Kidney epithelial cell (primary cell): ENCODE results near the gene MEOX2. TPM values are rescaled to one million over a fixed set of nuclear protein-coding genes. Genes with fewer than 3 reads are reported as not detected.

ENCODE experiments used
- DNase-seq: peaks from one replicate; pipeline ENCODE4 v3.0.0-alpha.2; 2010; ENCODE audit warnings: low read depth
- H3K27me3 ChIP-seq: 2 replicates; pipeline ENCODE4 v1.6.0; 2011; ENCODE audit warnings: low read length; ENCODE audit not compliant: control insufficient read depth, insufficient read depth
- H3K36me3 ChIP-seq: 2 replicates; pipeline ENCODE4 v1.5.1; 2011; ENCODE audit warnings: low read length; ENCODE audit not compliant: control insufficient read depth, insufficient read depth
- H3K4me3 ChIP-seq: 2 replicates; pipeline ENCODE4 v1.5.1; 2011; ENCODE audit warnings: low read depth, mild to moderate bottlenecking, control low read depth, low read length
- CTCF ChIP-seq: IDR thresholded peaks from 2 replicates; pipeline ENCODE4 v1.5.1; 2011; ENCODE audit warnings: mild to moderate bottlenecking, moderate library complexity, low read length, control low read depth, inconsistent platforms; ENCODE audit not compliant: insufficient read depth, poor library complexity, severe bottlenecking
- total RNA-seq: library from RNA; depleted of rRNA; stranded (reverse); fragments of >200 nt; gene quantifications from 2 replicates; pipeline ENCODE4 v1.2.3, GENCODE V29; 2015

The MEOX2 gene
- total RNA-seq, 1 donor from 2014 or later, result not detected

- no peaks in the 10 kb centered on the region for H3K27me3 ChIP-seq
- no peaks in the 10 kb centered on the region for H3K36me3 ChIP-seq
- no peak overlapping the region for H3K4me3 ChIP-seq
- TF ChIP-seq CTCF, result no peak
- no peak for DNase-seq
Measured at GRCh38 chr7:15567036-15567435, 119.4 kb downstream of the MEOX2 start.

DNA sequence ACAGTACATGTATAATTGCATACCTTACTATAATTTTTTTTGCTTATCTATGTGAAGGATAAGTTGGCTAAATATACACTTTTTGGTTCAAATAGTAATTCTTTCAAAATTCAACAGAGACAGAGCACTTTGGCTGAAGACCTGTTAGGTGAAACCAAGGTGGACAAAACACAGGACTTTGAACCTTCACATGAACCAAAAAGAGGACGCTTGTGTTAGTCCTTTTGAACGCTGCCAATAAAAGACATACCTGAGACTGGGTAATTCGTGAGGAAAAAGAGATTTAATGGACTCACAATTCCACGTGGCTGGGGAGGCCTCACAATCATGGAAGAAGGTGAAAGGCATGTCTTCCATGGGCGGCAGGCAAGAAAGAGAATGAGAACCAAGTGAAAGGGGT is 120.0 kb downstream of the MEOX2 start:
- no peak for TF ChIP-seq CTCF
- DNase-seq, result no peak
- Histone ChIP-seq H3K27me3 (no peaks in the 10 kb centered on the region), H3K4me3 (no peak overlapping the region), H3K36me3 (no peaks in the 10 kb centered on the region)

GRCh38 chr7:15561835-15562234 is 124.6 kb downstream of the MEOX2 start, which contains the start of gene AGMO:
Gene AGMO, minus strand, starts transcription at chr7:15562015.
- DNase-seq, result no peak
- no peaks in the 10 kb centered on the region for H3K36me3 ChIP-seq
- H3K27me3 ChIP-seq, result no peaks in the 10 kb centered on the region
- no peak within 1 kb of the TSS for H3K4me3 ChIP-seq
- TF ChIP-seq CTCF, result no peak

Other genes starting within 250 kb of the MEOX2 start
- gene AGMO, start 124.7 kb downstream of the MEOX2 start, total RNA-seq, result 0.04 TPM in 1 of 2 replicates, not detected in the other